Progenitor cell of endocrine pancreas (in vitro differentiated cells): ENCODE measurements around the gene TEX38. TPM values are rescaled to one million over a fixed set of nuclear protein-coding genes. Genes with fewer than 3 reads are reported as not detected.
"Not testable (repeated sequence)": the region's sequence is repeated elsewhere in the genome, so short reads cannot be mapped to it uniquely, and the experiment has no call there.

Source experiments
- DNase-seq: peaks from one replicate; pipeline ENCODE4 v3.0.0; 2021; ENCODE audit warnings: low spot score; ENCODE audit not compliant: unreplicated experiment
- H3K27ac Mint-ChIP-seq: 2 replicates; pipeline ENCODE4 v1.8.0; 2021; ENCODE audit warnings: mild to moderate bottlenecking, moderate library complexity, mixed read lengths
- H3K27me3 Mint-ChIP-seq: 2 replicates; pipeline ENCODE4 v1.8.0; 2021; ENCODE audit warnings: mixed read lengths
- H3K36me3 Mint-ChIP-seq: 2 replicates; pipeline ENCODE4 v1.8.0; 2022; ENCODE audit warnings: mixed read lengths; ENCODE audit not compliant: insufficient read depth
- H3K4me1 Mint-ChIP-seq: 2 replicates; pipeline ENCODE4 v1.8.0; 2021; ENCODE audit warnings: low read depth, mixed read lengths
- H3K4me3 Mint-ChIP-seq: 2 replicates; pipeline ENCODE4 v1.8.0; 2021; ENCODE audit warnings: low read depth, mild to moderate bottlenecking, moderate library complexity, mixed read lengths
- H3K9me3 Mint-ChIP-seq: 2 replicates; pipeline ENCODE4 v1.8.0; 2021; ENCODE audit warnings: low read depth, mixed read lengths
- CTCF ChIP-seq: fragments of 200-600 bp; sonication (generic); IDR thresholded peaks from one replicate; pipeline ENCODE4 v1.5.0; 2021; ENCODE audit warnings: antibody characterized with exemption, mild to moderate bottlenecking; ENCODE audit not compliant: unreplicated experiment
- total RNA-seq: library from RNA; stranded (reverse); gene quantifications from 2 replicates; pipeline ENCODE4 v1.2.1, GENCODE V29; 2021

The TEX38 gene
- total RNA-seq, 1 donor from 2014 or later: 0.38 TPM

GRCh38 chr1:46655848-46656247 lies 15.8 kb upstream of the TEX38 start:
- no peak for DNase-seq

GRCh38 chr1:46656643-46657042 lies 15.0 kb upstream of the TEX38 start:
- no peak overlapping the region for H3K4me3 Mint-ChIP-seq
- no peak overlapping the region for H3K27ac Mint-ChIP-seq
- DNase-seq: no peak
- no peaks in the 10 kb centered on the region for H3K9me3 Mint-ChIP-seq
- TF ChIP-seq CTCF: no peak
- H3K36me3 Mint-ChIP-seq: peaks cover 21% of the 10 kb centered on the region
- H3K27me3 Mint-ChIP-seq: no peaks in the 10 kb centered on the region
- H3K4me1 Mint-ChIP-seq: no peaks in the 10 kb centered on the region

More at GRCh38 chr1:46655848-46656247, 15.8 kb upstream of the TEX38 start:
- H3K9me3 Mint-ChIP-seq: no peaks in the 10 kb centered on the region
- H3K27me3 Mint-ChIP-seq: no peaks in the 10 kb centered on the region
- H3K4me1 Mint-ChIP-seq: no peaks in the 10 kb centered on the region
- TF ChIP-seq CTCF: no peak
- peaks cover 24% of the 10 kb centered on the region for H3K36me3 Mint-ChIP-seq
- H3K27ac Mint-ChIP-seq: no peak overlapping the region
- no peak overlapping the region for H3K4me3 Mint-ChIP-seq

- no peaks in the 10 kb centered on the region for H3K9me3 Mint-ChIP-seq
- no peak overlapping the region for H3K4me3 Mint-ChIP-seq
- H3K27ac Mint-ChIP-seq: no peak overlapping the region
- peaks cover 16% of the 10 kb centered on the region for H3K36me3 Mint-ChIP-seq
- DNase-seq: no peak
- H3K27me3 Mint-ChIP-seq: no peaks in the 10 kb centered on the region
- no peaks in the 10 kb centered on the region for H3K4me1 Mint-ChIP-seq
- no peak for TF ChIP-seq CTCF
Observed at GRCh38 chr1:46657775-46658174, 13.9 kb upstream of the TEX38 start.

- H3K9me3 Mint-ChIP-seq: no peaks in the 10 kb centered on the region
- no peak for DNase-seq
- H3K4me1 Mint-ChIP-seq: no peaks in the 10 kb centered on the region
- no peaks in the 10 kb centered on the region for H3K27me3 Mint-ChIP-seq
- no peak overlapping the region for H3K4me3 Mint-ChIP-seq
- no peak for TF ChIP-seq CTCF
- peaks cover 20% of the 10 kb centered on the region for H3K36me3 Mint-ChIP-seq
- no peak overlapping the region for H3K27ac Mint-ChIP-seq
Observed at GRCh38 chr1:46659307-46659870, 12.3 kb upstream of the TEX38 start.

GRCh38 chr1:46660116-46660515 lies 11.5 kb upstream of the TEX38 start:
- not testable (repeated sequence) for H3K27me3 Mint-ChIP-seq, DNase-seq, H3K27ac Mint-ChIP-seq, H3K4me3 Mint-ChIP-seq, H3K4me1 Mint-ChIP-seq, H3K9me3 Mint-ChIP-seq
- peaks cover 19% of the 10 kb centered on the region for H3K36me3 Mint-ChIP-seq

GRCh38 chr1:46662919-46663318 lies 8.7 kb upstream of the TEX38 start:
- DNase-seq, H3K4me3 Mint-ChIP-seq, H3K27me3 Mint-ChIP-seq, H3K27ac Mint-ChIP-seq, H3K9me3 Mint-ChIP-seq: not testable (repeated sequence)
- peaks cover 12% of the 10 kb centered on the region for H3K4me1 Mint-ChIP-seq
- peaks cover 10% of the 10 kb centered on the region for H3K36me3 Mint-ChIP-seq
